ENCODE measurements around the gene ROMO1. TPM values are rescaled to one million over a fixed set of nuclear protein-coding genes. Genes with fewer than 3 reads are reported as not detected.
"Not testable (repeated sequence)": the region's sequence is repeated elsewhere in the genome, so short reads cannot be mapped to it uniquely, and the experiment has no call there.

The ROMO1 gene
- total RNA-seq, 4 donors from 2014 or later, result 69.3 to 492 (median 171) TPM

DNA sequence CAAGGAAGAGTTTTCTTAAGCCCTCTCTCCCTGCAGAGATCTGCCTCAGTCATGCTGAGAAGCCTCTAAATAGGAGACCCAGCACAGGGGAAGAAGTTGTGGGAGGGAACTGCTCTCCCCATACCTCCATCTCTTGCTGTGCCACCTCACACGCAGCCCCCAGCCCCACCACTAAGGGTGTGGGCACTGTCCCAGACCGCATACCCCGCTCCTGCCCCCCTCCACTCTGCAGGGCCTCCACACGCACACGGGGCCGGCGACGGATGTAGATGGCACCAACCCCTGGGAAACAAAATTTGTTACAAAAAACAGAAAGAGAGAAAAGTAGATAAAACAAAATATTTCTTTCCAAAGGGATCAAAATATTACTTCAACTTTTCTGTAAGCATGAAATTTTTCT, 24.3 kb upstream of the ROMO1 start:
- intact Hi-C loops (cut with DNase I; ENCODE audit: low total_unique reads), result no loop called here
- H3K27ac ChIP-seq, result no peak overlapping the region
- no peaks in the 10 kb centered on the region for H3K9me3 ChIP-seq
- H3K4me1 ChIP-seq, result no peaks in the 10 kb centered on the region
- no peak overlapping the region for H3K4me3 ChIP-seq
- no peaks in the 10 kb centered on the region for H3K27me3 ChIP-seq
- H3K36me3 ChIP-seq, result no peaks in the 10 kb centered on the region
- TF ChIP-seq CTCF (IDR thresholded peaks at IDR 0.05) (no peak), POLR2A (IDR thresholded peaks at IDR 0.05) (no peak)
- no peak for DNase-seq

DNA sequence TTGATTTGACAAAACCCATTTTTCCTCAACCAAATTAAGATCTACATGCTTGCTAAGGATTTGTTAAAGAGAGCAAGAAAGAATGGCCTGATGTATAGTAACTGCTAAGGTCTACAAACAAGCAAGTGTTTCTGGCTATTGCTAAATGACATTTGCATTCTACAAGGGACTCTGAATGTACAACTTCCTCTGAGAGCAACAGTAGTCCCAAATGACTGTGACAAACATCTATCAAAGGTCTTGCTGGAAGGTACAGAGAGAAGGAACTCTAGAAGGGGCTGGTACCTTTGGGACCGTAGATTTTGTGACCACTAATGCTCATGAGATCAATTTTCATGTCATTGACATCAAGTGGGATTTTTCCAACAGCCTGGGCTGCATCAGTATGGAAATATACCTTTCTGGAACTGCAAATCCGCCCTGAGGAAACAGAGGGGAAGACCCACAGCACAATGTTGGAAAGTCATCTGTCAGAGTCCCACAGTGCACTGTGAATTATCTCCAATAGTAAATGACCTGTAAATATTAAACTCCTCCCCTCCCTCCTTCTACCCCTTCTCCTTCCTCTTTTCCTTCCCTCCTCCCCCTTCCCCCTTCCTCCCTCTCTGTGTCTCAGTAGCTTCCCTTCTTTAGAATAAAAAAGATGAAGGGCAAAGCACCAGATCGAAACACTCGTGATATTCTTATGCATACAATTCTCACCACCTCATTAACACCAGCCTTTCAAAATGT, 18.6 kb upstream of the ROMO1 start:
- no peak for DNase-seq
- no peak overlapping the region for H3K27ac ChIP-seq
- intact Hi-C loops (cut with DNase I; ENCODE audit: low total_unique reads), result no loop called here
- H3K27me3 ChIP-seq, result no peaks in the 10 kb centered on the region
- H3K4me3 ChIP-seq, result no peak overlapping the region
- no peaks in the 10 kb centered on the region for H3K9me3 ChIP-seq
- H3K36me3 ChIP-seq, result no peaks in the 10 kb centered on the region
- TF ChIP-seq POLR2A (IDR thresholded peaks at IDR 0.05) (no peak), CTCF (IDR thresholded peaks at IDR 0.05) (no peak)
- H3K4me1 ChIP-seq, result no peaks in the 10 kb centered on the region

- Histone ChIP-seq H3K27me3 (no peaks in the 10 kb centered on the region), H3K4me3 (no peak overlapping the region), H3K4me1 (no peaks in the 10 kb centered on the region), H3K36me3 (no peaks in the 10 kb centered on the region), H3K27ac (no peak overlapping the region), H3K9me3 (no peaks in the 10 kb centered on the region)
- intact Hi-C loops (cut with DNase I; ENCODE audit: low total_unique reads), result no loop called here
- TF ChIP-seq CTCF (IDR thresholded peaks at IDR 0.05) (no peak), POLR2A (IDR thresholded peaks at IDR 0.05) (no peak)
- DNase-seq, result no peak
Observed at GRCh38 chr20:35681960-35682359, 17.2 kb upstream of the ROMO1 start.

- H3K9me3 ChIP-seq; H3K4me3 ChIP-seq; H3K27ac ChIP-seq; H3K36me3 ChIP-seq; DNase-seq; H3K4me1 ChIP-seq; intact Hi-C loops (cut with DNase I; ENCODE audit: low total_unique reads); H3K27me3 ChIP-seq: not testable (repeated sequence)
Observed at GRCh38 chr20:35685368-35685767, 13.8 kb upstream of the ROMO1 start.

- H3K4me1 ChIP-seq; intact Hi-C loops (cut with DNase I; ENCODE audit: low total_unique reads); H3K4me3 ChIP-seq; H3K27me3 ChIP-seq; H3K9me3 ChIP-seq; H3K36me3 ChIP-seq; H3K27ac ChIP-seq: not testable (repeated sequence)
- DNase-seq, result peak in 1 of 2 donors; percentile 11
Observed at GRCh38 chr20:35686872-35687271, 12.3 kb upstream of the ROMO1 start.

GRCh38 chr20:35690265-35690664, 8.9 kb upstream of the ROMO1 start:
- Histone ChIP-seq H3K4me1 (no peaks in the 10 kb centered on the region), H3K36me3 (no peaks in the 10 kb centered on the region), H3K27me3 (no peaks in the 10 kb centered on the region), H3K27ac (no peak overlapping the region), H3K9me3 (no peaks in the 10 kb centered on the region), H3K4me3 (no peak overlapping the region)
- DNase-seq, result no peak
- TF ChIP-seq POLR2A (IDR thresholded peaks at IDR 0.05) (no peak), CTCF (IDR thresholded peaks at IDR 0.05) (no peak)
- intact Hi-C loops (cut with DNase I; ENCODE audit: low total_unique reads), result no loop called here
